NCI-H226 (cell line): ENCODE data around the gene SLC25A39.
"Not testable (repeated sequence)": the region's sequence is repeated elsewhere in the genome, so short reads cannot be mapped to it uniquely, and the experiment has no call there.

Experiments
- DNase-seq: peaks from one replicate; pipeline ENCODE4 v3.0.0-alpha.2; 2015

SLC25A39 gene

GRCh38 chr17:44333371-44333770 is 8.7 kb upstream of the SLC25A39 start:
- DNase-seq, result no peak

- DNase-seq, result no peak
Observed at GRCh38 chr17:44331249-44331760, 6.7 kb upstream of the SLC25A39 start.

DNA sequence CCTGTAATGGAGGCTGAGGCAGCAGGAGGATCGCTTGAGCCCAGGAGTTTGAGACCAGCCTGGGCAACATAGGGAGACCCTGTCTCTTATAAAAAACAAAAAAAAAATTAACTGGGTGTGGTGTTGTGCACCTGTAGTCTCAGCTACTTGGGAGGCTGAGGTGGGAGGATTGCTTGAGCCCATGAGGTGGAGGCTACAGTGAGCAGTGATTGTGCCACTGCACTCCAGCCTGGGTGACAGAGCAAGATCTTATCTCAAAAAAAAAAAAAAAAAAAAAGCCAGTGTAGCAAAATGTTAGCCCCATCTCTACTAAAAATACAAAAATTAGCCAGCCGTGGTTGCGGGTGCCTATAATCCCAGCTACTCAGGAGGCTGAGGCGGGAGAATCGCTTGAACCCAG is 5.6 kb upstream of the SLC25A39 start:
- not testable (repeated sequence) for DNase-seq

DNA sequence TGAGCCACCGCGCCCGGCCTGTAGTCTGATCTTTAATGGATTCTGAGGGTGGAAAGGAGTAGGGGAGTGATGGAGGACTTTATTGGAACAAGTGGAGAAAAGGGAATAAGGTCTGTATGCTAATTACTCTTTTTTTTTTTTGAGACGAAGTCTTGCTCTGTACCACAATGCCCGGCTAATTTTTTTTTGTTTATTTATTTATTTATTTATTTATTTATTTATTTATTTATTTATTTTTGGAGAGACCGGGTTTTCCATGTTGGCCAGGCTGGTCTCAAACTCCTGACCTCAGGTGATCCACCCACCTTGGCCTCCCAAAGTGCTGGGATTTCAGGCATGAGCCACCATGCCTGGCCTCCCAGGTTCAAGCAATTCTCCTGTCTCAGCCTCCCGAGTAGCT is 4.9 kb upstream of the SLC25A39 start:
- not testable (repeated sequence) for DNase-seq

DNA sequence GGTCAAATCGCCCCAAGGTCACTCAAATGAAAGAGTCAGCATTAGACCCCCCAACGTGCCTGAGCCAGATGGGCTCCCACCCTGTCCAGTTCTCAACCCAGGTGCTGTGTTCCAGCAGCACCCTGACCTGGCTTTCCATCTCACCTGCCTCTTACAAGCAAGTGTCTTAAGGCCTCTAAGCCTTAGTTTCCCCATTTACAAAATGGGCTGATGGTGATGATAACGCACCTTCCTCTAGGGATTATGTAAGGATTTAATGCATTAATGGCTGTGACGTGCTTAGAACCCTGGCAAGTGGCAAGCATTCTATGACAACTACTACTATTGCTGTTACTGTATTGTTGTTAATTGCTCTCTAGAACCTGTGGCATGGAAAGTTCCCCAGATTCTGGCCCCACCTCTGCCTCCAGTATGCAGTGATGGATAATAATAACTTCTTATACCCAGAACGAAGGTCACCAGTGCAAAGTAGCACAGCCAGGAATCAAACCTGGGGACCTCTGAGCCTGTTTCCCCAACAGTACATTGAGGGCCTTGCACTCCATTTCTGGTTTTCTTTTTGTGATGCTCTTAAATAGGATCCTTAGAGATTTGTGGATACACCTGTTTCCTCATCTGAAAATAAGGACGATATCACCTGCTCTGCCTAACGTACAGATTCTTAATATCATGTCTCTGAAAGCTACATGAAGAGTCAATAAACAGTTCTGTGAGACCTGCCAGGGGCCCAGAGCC is 3.3 kb upstream of the SLC25A39 start:
- no peak for DNase-seq

DNA sequence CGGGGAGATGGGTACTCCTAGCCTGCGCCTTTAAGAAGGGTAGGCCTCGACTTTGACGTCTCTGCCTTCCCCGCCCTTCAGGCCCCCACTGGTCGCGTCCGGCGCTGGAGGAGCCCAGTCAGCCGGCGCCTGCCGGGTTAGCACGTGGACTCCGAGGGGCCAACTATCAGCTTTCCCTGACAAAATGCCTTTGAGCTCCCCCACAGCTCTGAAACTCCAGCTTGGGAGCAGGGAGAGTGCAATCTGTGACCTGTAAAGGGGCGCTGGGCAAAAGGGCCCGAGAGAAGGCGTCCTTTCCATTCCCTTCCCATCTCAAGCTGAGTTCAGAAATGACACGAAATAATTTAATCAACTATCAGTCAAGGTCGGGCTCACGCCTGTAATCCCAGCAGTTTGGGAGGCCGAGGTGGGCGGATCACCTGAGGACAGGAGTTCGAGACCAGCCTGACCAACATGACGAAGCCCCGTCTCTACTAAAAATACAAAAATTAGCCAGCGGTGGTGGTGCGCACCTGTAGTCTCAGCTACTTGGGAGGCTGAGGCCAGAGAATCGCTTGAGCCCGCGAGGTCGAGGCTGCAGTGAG is 2.3 kb upstream of the SLC25A39 start:
- peak; percentile 98 for DNase-seq

DNA sequence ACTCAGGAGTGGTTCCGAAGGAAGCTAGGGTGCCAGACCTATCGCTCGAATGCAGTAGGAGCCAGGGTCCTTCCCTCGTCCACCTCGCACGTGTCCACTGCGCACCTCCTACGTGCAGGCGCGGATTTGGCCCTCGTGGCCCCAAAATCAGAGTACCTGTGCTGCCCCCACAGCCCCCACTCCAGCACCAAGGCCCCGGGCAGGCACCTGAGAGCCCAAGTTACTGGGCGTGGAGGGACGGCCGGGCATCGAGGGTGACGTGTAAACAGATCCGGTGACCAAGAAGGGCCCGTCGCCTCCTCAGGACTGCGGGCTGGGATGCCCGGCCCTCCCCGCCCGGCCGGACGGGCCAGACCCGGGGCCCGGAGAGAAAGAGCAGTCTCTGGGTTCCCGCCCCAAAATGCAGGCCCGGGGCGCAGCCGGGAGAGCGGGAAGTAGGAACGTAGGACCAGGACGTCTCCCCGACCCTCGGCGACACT is 492 bp downstream of the SLC25A39 start:
- DNase-seq, result no peak

DNA sequence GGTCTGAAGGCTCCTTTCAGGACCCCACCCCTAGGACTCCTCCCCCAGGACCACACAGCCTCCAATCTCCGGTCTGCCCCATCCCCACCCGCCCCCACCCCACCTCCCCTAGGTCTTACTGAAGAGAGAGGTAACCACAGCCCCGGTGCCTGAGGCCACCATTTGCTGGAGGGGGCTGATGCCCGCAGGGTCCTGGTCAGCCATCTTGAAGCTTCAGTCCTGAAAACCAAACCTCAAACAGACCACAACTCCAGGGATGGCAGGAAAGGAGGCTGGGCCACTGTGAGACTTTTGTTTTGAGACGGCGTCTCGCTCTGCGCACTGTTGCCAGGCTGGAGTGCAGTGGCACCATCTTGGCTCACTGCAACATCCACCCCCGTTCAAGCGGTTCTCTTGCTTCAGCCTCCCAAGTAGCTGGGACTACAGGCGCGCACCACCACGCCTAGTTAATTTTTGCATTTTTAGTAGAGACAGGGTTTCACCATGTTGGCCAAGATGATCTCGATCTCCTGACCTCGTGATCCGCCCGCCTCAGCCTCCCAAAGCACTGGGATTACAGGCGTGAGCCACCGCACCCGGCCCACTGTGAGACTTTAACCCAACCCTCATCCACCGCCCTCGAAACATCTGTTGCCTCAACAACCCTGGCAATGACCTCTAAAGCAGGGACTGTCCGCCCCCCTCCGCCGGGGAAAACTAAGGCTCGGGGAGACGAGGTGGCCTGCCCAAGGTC is 1.1 kb downstream of the SLC25A39 start:
- DNase-seq, result no peak

DNA sequence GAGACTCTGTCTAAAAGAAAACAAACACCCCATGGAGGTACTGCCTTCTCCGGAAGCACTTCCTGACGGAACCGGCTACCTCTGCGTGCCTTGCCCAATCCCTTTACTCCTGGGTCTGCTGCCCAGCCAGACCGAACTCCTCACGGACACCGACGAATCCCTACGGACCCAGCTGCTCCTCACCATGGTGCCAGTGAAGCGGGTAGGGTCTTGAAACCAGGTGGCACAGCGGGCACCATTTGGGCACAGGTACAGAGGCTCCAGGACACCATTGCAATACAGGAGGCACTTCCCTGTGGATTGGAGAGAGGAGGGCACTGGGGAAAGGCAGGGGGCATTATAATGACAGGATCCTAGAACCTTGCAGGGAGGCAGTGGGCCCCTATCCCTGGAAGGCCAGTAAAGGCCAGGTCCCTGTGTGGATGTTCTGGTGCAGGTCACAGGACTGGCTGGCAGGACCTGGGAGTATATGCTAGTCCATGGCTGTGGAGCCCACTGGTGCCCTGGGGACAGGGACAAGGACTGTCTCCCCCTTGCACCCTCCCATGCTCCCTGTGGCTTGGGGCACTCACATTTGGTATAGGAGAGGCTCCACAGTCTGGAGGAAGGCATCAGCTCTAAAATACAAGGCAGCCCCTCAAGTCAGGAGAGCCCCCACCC is 2.3 kb downstream of the SLC25A39 start:
- DNase-seq, result no peak

GRCh38 chr17:44321246-44322120 is 3.1 kb downstream of the SLC25A39 start:
- no peak for DNase-seq

GRCh38 chr17:44320066-44320465 is 4.6 kb downstream of the SLC25A39 start:
- DNase-seq, result no peak

- DNase-seq, result no peak
Observed at GRCh38 chr17:44318077-44318892, 6.3 kb downstream of the SLC25A39 start.

- DNase-seq, result no peak
Observed at GRCh38 chr17:44317545-44317944, 7.1 kb downstream of the SLC25A39 start.

- no peak for DNase-seq
Observed at GRCh38 chr17:44315760-44316731, 8.6 kb downstream of the SLC25A39 start.

- peak; percentile 61 for DNase-seq
Observed at GRCh38 chr17:44314869-44315661, 9.6 kb downstream of the SLC25A39 start.

DNA sequence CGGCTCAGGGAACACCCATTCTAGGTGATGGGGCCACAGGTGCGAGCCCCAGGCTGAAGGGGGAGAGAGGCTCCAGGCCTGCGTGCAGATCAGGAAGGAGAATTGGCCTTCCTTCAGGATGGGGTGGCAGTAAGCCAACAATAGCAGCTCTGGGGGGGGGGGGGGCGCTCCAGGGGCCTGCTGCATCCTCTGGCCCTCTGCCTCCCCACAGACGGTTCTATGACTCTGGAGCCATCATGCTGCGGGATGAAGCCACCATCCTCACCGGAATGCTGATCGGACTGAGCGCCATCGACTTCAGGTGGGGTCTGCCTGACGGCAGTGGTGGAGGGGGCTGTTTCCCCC is 10.1 kb downstream of the SLC25A39 start:
- no peak for DNase-seq

- DNase-seq, result no peak
Observed at GRCh38 chr17:44314031-44314430, 10.6 kb downstream of the SLC25A39 start.

GRCh38 chr17:44312396-44313104 is 12.1 kb downstream of the SLC25A39 start:
- DNase-seq, result no peak
